NCI-H510A treated with DMSO at 0.1 percent for 48 hours (cell line): ENCODE measurements around the gene FBLN2.
A peak's percentile ranks its signal among the peaks of the same experiment; 100 is the strongest.
"Not testable (repeated sequence)": the region's sequence is repeated elsewhere in the genome, so short reads cannot be mapped to it uniquely, and the experiment has no call there.

ENCODE experiments used
- DNase-seq: peaks from one replicate; lab custom pipeline; 2025; lab: John Stamatoyannopoulos, UW

FBLN2 gene

DNA sequence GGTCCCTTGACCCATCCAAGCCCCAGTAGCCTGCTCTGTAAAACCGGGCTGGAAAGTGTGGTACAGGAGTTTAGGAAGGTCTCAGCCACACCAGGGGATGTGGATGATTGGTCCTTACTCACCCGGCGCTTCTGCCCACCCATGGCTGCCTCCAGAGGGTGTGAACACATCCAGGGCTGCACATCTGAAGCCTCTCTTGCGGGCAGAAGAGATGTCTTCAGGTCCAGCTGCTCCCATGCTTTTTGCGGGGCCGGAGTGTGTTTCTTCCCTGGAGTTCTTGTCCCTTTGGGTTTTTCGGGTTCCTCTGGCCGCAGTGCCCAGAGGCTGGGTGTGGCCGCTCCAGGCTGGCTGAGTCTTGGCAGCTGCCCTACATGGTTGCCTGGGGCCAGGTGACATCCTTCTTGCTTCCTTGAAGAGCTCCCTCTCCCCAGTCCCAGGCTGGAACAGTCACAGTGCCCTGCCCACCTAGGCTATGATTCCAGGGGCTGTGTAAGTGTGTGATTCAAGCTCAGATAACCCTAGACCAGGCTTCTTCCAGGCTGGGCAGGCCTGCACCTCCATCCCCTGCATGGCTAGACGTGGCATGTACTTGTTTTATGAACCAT is 34.9 kb upstream of the FBLN2 start:
- DNase-seq: no peak

DNA sequence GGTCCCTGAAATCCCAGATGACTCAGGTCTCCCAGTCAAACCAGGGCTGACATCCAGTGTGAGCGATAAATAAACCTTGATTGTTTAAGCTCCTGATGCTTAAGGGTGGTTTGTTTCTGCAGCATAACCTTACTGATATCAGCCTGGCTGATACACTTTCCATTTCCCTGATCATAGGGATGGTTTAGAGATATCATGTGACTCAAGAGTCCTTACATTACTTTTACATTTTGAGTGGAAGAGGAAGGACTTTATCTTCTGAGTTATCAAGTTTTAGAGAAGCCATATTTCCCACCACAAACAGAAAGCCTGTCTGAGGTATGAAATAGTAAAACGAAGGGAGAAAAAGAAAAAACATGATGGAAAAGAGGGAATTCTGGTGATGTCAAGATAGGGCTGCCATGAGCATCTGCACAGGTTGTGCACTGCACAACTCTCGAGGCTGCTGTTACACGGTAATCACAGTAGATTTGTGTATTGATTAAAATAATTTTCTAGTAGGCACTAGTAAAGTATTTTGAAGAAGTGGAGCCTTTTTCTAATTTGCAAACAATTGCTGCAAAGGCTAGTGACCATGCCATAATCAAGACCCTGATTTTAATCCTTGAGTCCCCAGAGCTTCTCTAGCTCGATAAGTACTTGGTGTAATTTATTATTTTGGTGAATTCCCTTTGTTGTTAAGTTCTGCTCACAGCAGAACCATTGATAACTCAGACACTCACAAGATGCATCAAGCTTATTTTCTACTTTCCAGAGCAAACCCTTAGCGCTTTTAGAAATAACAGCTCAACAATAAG is 34.1 kb upstream of the FBLN2 start:
- no peak for DNase-seq

DNA sequence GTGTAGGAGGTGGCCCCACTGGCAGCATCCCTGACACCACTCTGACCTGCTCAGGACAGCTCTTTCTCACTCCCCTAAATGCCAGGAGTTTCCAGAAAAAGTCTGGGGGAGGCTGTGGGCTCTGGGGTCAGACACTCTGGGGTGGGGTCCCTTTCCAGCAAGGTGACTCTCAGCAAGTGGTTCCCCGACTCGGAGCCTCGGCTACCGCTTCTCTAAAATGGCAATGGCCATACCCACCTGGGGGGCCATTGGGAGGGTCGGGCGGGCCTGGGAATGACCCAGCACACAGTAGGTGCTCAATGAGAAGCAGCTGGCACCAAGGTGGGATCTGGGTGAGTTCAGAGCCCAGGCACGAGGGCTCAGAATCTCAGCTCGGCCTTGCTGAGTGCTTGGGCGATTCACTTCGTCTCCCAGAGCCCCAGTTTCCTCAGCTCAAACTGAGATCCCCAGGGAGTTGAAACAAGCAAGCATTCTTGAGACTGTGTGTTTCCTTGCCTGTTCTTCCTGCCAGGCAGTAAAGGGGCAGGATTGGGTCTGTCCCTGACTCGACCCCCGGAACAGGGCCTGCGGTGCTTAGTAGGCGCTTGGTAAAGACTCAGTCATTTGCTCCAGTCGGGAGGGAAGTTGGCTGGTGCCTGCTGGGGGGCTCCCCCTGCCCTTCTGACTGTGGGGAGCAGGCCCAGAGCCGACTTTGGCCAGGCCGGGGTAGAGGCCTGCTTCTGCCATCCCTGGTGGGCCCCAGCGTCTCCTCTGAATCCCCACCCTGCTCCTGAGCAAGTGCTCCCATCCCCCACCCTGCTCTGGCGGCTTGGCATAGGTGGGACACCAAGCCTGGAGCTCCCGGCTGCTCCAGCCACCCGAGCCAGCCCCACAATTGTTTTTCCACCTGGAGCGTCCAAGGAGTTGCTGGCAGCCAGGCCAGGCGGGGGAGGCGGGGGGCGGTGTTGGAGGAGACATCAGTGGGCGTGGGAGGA is 32.9 kb upstream of the FBLN2 start:
- no peak for DNase-seq

GRCh38 chr3:13516760-13517135 is 32.2 kb upstream of the FBLN2 start:
- no peak for DNase-seq

GRCh38 chr3:13517253-13517977 is 31.5 kb upstream of the FBLN2 start:
- no peak for DNase-seq

- DNase-seq: no peak
These were observed 30.4 kb upstream of the FBLN2 start for GRCh38 chr3:13518516-13518953.

DNA sequence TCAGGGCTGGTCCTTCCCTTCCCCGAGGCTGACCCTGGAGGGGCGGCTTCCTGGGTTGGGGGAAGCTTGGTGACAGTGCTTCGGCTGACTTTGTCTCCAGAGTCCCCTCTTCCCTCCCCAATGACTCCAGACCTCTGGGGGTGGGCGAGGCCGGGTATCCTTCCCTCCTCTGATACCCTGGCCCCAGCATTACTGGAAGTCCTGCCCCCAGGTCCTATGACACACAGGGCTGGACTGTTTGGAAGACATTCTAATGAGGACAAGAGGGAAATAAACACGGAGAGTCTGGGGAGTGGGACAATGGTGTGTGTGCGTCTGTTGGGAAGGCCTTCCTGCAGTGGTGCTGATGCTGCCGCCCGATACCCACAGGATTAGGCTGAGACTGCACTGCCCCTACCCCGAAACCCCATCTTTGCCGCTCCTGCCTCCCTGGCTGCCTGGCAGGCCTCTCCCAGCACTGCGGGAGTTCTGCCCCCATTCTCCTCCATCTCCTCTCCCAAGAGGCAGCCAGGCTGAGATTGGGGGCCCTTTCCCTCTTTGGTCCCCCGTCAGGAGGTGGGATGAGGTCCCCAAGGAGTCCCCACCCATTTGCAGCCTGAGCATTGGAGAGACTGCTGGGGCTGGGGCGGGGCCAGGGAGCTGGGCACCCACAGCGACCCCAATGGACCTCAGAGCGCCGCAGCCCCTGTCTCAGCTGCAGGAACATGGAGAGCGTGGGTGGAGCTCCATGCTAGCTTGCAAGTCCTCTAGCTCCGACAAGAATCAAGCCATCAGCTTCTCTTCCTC is 29.7 kb upstream of the FBLN2 start:
- DNase-seq: no peak

GRCh38 chr3:13520326-13520880 is 28.5 kb upstream of the FBLN2 start:
- no peak for DNase-seq

DNA sequence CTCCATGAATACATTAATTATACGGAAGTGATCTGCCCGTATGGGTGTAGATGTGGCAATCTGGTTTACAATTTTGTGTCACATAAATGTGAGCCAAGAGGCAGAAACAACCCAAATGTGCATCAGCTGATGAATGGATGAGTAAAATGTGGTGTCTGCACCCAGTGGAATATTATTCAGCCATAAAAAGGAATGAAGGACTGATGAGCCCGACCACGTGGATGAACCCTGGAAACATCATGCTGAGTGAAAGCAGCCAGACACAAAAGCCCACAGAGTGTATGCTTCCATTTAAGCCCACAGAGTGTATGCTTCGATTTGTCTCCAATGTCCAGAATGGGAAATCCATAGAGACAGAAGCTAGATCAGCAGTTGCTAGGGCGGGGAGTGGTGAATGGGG is 27.6 kb upstream of the FBLN2 start:
- DNase-seq: no peak

DNA sequence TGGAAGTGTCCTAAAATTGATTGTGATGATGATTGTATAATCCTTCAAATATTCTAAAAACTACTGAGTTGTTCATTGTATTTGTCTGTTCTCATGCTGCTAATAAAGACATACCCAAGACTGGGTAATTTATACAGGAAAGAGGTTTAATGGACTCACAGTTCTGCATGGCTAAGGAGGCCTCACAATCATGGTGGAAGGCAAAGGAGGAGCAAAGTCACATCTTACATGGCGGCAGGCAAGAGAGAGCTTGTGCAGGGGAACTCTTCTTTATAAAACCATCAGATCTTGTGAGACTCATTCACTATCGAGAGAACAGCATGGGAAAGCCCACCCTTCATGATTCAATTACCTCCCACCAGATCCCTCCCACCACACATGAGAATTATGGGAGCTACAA is 27.2 kb upstream of the FBLN2 start:
- DNase-seq: not testable (repeated sequence)

DNA sequence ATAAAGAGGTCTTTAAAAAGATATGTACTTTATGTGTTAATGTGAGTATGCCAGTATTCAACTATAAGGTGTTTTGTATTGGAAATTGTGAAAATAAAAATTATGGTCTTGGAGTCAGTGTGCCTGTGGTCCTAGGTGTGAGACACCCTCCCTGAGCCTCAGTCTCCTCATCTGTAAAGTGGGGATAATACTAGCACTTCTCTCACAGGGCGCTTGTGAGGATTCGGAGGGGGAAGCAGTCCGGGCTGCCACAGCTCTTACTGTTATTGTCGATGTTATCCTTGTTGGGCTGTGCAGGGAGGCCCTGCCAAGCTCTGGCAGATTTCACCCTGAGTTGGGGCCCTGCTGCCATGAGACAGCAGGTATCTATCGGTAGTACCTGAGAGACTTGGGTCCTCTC is 26.7 kb upstream of the FBLN2 start:
- DNase-seq: no peak

DNA sequence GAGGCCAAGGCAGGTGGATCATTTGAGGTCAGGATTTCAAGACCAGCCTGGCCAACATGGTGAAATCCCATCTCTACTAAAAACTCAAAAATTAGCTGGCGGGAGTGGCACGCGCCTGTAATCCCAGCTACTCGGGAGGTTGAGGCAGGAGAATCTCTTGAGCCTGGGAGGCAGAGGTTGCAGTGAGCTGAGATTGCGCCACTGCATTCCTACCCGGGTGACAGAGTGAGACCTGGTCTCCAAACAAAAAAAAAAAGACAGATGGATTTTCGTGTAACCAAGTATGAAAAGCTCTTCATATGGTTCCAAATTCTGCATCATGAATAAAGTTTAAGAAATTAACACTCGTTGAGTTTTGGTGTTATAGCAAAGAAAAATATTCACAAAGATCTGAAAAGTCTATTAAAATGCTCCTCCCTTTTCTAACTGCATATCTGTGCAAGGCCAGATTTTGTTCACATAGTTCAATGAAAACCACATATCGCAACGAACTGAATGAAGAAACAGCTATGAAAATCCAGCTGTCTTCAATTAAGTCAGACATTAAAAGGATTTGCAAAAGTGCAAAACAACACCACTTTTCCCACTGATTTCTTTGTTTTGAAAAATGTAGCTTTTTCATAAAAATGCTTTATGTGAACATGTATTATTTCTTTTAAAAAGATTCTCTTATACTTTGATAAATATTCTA is 23.8 kb upstream of the FBLN2 start:
- DNase-seq: no peak

GRCh38 chr3:13525827-13526625 is 22.9 kb upstream of the FBLN2 start:
- no peak for DNase-seq

DNA sequence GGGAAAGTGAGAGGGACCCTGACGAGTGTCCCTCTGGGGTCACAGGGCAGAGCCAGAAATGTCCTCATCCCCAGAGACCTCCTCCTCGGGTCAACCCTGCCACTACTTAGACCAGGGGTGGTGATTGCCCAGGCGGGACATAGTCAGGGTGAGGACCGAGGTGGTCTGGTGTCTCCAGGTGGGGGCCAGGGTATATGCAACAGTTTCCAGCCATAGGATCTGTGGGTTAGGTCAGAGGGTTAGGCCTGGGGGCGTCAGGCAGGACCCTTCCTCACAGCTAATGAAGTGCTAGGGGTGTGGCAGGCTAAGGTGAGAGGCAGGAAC is 22.3 kb upstream of the FBLN2 start:
- DNase-seq: no peak

DNA sequence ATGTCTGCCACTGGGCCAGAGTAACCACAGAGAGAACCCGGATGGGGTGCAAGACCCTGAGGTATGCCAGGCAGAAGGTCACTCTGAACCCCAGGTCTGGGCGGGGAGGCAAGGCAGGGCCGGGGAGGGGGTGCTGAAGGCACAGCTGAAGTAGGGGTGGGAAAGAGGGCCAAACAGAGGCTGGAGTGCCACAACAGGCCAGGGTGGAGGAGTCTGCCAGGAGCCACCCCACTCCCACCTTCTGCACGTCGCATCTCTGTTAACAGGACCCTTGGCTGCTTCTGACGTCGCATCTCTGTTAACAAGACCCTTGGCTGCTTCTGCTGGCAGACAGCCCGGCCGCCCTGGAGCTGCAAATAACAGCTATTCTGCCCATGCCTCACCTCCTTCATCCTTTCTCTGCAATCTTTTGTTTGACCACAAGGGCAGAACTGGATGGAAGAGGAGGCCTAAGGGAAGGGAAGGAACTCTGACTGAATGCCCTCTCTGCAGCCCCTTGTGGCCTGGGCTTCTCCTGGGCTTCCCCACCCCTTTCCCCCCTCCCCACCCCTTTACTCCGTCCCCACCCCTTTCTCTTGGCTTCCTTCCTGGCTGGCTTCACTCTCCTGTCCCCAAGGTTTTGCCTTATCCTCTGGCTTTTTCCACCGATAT is 20.6 kb upstream of the FBLN2 start:
- peak; percentile 24 for DNase-seq

- DNase-seq: no peak
These were observed 19.5 kb upstream of the FBLN2 start for GRCh38 chr3:13529196-13530112.

- no peak for DNase-seq
These were observed 18.5 kb upstream of the FBLN2 start for GRCh38 chr3:13530241-13531009.
